MG63 (cell line): ENCODE data around the gene SSTR3. TPM values are rescaled to one million over a fixed set of nuclear protein-coding genes. Genes with fewer than 3 reads are reported as not detected.
"Not testable (repeated sequence)": the region's sequence is repeated elsewhere in the genome, so short reads cannot be mapped to it uniquely, and the experiment has no call there.

ENCODE experiments used
- DNase-seq: peaks from one replicate; pipeline ENCODE4 v3.0.0-alpha.2; 2020
- H3K27me3 ChIP-seq: fragments of 250-450 bp; sonication (Bioruptor Pico); 2 replicates; pipeline ENCODE4 v1.5.1; 2020; ENCODE audit warnings: mild to moderate bottlenecking, moderate library complexity
- H3K36me3 ChIP-seq: fragments of 250-450 bp; sonication (Bioruptor Pico); 2 replicates; pipeline ENCODE4 v1.5.1; 2020; ENCODE audit warnings: mild to moderate bottlenecking, moderate library complexity
- H3K4me3 ChIP-seq: fragments of 250-450 bp; sonication (Bioruptor Pico); 2 replicates; pipeline ENCODE4 v1.5.1; 2020; ENCODE audit warnings: mild to moderate bottlenecking, moderate library complexity
- H3K9me3 ChIP-seq: fragments of 250-450 bp; sonication (Bioruptor Pico); 2 replicates; pipeline ENCODE4 v1.5.1; 2020; ENCODE audit warnings: mild to moderate bottlenecking, moderate library complexity
- total RNA-seq: library from RNA; depleted of rRNA; stranded (reverse); fragments of >200 nt; shearing (Covaris generic); gene quantifications from 2 replicates; pipeline ENCODE4 v1.2.3, GENCODE V29; 2014; ENCODE audit warnings: low replicate concordance

The SSTR3 gene
- total RNA-seq, 1 experiment from 2014 or later, result not detected

DNA sequence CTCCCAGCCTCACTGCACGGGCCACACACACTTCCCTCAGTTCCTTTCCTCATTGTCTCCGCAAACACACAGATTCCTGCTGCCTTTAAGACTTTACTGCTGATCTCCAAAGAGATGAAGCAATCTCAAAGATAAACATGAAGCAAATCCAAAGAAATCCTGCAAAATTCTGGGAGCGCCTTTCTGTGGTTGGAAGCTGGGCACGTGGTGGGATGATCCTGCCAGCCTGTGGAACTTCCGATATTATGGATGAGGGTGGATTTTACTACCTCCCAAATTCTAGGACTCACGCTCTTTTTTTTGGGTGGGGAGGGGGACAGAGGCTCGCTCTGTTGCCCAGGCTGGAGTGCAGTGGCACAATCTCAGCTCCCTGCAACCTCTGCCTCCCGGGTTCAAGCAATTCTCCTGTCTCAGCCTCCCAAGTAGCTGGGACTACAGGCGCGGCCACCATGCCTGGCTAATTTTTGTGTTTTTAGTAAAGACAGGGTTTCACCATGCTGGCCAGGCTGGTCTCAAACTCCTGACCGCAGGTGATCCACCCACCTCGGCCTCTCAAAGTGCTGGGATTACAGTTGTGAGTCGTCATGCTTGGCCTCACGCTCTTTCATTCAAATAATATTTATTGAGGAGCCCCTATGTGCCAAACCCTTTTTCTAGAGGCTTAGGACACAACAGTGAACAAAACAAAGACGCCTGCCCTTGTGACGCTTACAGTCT lies 41.4 kb downstream of the SSTR3 start:
- H3K9me3 ChIP-seq, H3K4me3 ChIP-seq, DNase-seq, H3K27me3 ChIP-seq, H3K36me3 ChIP-seq: not testable (repeated sequence)

DNA sequence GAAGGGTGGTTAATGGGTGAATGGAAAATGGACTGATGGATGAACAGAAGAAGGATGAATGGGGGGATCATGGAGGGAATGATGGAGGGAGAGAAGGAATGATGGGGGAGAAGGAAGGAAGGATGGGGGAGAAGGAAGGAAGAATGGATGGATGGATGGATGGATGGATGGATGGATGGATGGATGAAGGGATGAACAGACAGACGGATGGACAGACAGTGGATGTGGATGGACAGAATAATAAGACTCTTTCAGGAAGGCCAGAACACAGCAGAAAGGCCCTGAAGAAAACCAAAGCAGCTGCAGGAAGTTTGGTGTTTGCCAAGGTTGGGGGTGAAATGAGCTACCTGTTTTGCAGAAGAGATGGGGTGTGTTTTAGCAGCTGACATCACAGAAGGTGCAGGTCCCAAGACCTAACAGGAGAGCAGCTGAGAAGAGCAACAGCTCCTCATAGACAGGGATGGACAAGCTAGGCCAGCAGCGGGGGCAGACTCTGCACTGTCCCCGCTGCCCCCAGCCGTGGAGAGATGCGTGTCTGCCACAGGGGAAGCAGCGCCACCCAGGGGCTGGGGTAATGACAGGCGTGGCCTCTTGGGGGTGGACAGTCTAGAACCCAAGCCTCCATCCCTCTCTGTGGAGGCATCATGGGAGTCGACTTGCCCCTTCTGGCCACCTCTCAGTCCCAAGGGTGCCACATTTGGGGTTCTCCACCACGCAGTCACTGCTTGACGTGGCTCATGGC lies 42.2 kb downstream of the SSTR3 start:
- H3K4me3 ChIP-seq, result no peak overlapping the region
- DNase-seq, result no peak

DNA sequence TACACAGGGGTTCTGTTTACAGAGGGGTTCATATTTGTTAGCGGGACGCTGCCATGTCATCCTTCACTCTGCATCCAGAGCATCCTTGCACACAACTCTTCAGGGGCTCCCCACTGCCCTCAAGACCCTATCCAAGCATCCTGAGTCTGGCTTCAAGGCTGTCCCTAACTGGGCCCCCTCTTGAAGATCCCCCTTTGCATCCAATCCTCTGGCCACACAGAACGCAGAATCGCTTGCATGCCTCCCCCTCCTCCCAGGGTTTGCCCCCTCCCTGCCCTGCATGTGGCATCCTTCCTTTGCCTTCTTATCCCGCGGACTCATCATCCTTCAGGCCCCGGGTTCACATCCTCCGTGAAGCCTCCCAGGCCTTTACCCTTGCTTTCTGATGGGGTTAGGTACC lies 42.9 kb downstream of the SSTR3 start:
- Histone ChIP-seq H3K4me3 (no peak overlapping the region), H3K27me3 (no peaks in the 10 kb centered on the region), H3K9me3 (no peaks in the 10 kb centered on the region), H3K36me3 (no peaks in the 10 kb centered on the region)
- no peak for DNase-seq

More for the DNA sequence above, 42.2 kb downstream of the SSTR3 start:
- H3K36me3 ChIP-seq, result no peaks in the 10 kb centered on the region
- no peaks in the 10 kb centered on the region for H3K27me3 ChIP-seq
- H3K9me3 ChIP-seq, result no peaks in the 10 kb centered on the region

DNA sequence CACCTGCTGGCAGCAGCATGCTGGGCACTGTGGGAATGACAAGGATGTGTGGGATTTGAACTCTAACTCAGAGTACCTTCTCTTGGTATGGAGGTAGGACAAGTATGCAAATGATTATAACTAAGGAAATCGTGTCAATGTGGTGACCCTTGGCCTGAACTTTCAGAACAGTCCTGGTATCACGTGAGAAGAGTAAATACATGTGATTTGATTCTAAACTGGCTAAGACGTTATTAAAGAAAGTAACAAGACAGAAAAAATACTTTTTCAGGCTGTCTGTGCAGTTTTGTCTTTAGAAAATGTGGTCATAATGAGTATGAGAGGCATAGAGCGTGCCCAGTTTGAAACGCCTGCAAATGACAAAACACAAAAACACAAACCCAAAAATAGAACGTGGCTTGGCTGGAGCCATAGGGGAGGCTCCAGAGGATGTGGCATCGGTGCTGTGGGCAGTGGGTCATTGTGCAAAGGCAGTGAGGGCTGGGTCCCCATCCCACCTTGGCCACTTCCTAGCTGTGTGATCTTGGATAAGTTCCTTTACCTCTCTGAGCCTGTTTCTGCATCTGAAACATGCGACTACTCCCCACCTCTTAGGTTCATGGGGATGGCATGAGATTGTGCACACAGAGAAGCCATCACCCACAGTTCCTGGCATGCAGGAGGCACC lies 44.2 kb downstream of the SSTR3 start:
- H3K36me3 ChIP-seq, result no peaks in the 10 kb centered on the region
- DNase-seq, result no peak
- H3K9me3 ChIP-seq, result no peaks in the 10 kb centered on the region
- no peaks in the 10 kb centered on the region for H3K27me3 ChIP-seq
- H3K4me3 ChIP-seq, result no peak overlapping the region

DNA sequence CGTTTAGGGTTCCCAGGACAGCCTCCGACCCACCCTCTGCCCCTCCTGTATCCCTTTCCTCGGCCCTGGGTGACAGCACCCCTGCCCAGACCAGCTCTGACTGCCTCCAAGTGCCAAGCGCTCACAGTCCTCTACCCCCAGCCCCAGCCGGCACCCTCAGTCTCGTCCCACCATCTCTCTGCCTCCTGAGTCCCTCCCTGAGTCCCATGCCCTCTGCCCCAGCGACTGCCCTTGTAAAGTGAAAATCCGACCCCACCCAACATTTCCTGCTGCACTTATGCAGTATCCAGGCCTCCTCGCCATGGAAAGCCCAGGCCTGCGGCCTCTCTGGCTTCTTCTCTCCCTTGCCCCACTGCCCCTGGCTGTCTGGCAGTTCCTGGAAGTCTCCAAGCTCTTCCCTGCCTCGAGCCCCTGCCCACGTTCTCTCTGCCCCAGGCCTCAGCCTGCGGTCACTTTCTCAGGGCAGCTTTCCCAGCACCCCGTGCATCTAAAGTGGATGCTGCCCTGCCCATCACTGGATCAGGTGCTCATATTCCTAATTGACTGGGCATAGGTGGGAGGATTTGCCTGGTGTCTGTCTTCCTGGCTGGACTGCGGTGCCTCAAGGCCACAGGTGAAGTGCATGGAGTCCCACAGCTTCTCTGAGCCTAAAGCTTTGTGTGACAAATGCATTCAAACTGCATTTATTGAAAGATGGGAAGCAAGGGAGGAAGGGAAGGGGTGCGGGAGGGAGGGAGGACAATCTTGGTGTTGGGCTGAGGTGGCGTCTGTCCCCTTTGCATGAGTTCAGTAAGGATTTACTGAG lies 44.9 kb downstream of the SSTR3 start:
- H3K27me3 ChIP-seq, result no peaks in the 10 kb centered on the region
- no peaks in the 10 kb centered on the region for H3K9me3 ChIP-seq
- DNase-seq, result no peak
- H3K4me3 ChIP-seq, result no peak overlapping the region
- no peaks in the 10 kb centered on the region for H3K36me3 ChIP-seq

DNA sequence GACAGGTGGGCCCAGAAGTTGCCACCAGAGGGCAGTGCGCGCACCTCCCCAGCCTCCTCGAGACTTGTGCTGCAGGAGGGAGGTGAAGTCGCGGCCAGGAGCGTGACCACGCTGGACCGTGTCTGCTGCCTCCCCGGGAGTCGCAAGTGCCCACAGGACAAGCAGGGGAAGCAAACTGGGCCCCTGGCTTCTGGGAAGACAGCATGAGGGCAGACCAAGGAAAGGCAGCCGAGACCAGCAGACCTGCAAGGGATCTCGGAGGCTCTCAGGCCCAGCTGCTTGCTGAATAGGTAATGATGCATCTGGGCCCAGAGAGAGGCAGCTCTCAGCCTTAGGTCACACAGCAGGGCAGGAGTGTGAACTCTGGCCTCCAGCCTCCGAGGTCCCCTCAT lies 45.6 kb downstream of the SSTR3 start:
- Histone ChIP-seq H3K36me3 (no peaks in the 10 kb centered on the region), H3K9me3 (no peaks in the 10 kb centered on the region), H3K4me3 (no peak overlapping the region), H3K27me3 (no peaks in the 10 kb centered on the region)
- DNase-seq, result peak; percentile 48

DNA sequence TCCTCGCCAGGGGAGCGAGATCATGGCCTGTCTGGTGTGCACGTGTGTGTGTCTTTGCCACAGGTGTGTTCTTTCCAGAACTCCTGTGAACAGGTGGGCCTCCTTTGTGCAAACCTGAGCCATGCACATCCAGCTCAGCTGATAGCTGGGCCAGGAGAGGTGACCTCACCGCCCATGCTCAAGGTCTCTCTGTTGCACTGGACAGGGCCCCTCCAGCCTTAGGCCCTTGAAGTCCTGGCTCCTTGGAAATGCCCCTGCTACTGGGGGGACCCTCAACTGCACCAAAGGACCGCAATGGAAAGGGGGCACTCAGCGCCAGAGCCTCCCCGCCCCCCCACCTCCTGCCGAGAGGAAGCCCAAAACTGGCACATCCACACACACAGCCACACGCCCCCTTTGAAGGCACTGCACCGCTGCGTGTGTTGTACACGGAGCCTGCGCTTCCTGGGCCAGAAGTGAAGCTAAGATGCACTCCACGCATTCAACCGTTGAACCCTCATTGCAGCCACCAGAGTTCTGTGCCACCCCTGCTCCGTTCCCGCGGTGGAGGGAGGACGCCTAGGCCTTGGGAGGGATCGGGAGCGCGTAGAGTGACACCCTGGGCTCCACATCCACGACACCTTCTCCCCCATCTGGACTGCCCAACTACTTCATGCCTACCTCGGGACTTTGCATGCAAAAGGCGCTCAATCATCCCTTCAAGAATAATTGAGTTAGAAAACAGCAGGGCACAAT lies 46.2 kb downstream of the SSTR3 start:
- no peaks in the 10 kb centered on the region for H3K36me3 ChIP-seq
- H3K4me3 ChIP-seq, result no peak overlapping the region
- no peak for DNase-seq
- H3K9me3 ChIP-seq, result no peaks in the 10 kb centered on the region
- no peaks in the 10 kb centered on the region for H3K27me3 ChIP-seq

DNA sequence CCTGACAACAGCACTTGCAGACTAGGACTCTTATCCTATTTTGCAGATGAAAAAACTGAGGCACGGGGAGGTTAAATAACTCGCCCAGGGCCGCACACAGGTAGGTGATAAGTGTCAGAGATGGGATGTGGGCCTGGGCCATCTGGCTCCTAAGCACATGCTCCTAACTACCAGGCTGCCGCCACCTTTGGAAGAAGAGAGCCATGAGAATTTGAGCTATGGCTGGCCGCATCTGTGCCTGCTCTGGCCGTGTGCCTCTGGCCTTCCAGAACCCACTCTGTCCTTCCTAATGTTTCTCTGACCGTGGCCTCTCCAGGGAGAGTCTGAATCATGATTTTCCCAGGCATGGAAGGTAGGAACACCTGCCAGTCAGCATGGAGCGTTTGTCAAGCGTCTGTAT lies 47.2 kb downstream of the SSTR3 start:
- no peaks in the 10 kb centered on the region for H3K27me3 ChIP-seq
- H3K4me3 ChIP-seq, result no peak overlapping the region
- DNase-seq, result no peak
- no peaks in the 10 kb centered on the region for H3K9me3 ChIP-seq
- H3K36me3 ChIP-seq, result no peaks in the 10 kb centered on the region

DNA sequence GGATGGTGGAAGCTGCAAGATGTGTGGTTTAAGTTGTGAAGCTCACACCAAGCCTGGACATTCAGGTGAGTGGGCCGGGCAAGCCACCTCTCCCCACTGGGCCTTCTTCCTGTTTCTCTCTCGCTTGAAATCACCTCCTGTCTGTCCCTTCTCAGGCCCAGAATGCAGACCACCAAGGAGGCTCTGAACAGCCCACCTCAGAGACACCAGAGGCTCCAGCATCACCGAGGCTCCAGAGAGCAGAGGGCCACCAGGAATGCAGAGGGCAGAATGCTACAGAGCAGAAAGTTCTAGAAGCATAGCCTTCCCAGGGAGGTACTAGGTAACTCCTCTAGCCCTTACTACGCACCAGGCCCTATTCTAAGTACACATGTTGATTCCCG lies 47.8 kb downstream of the SSTR3 start:
- H3K36me3 ChIP-seq, result no peaks in the 10 kb centered on the region
- H3K9me3 ChIP-seq, result no peaks in the 10 kb centered on the region
- no peaks in the 10 kb centered on the region for H3K27me3 ChIP-seq
- DNase-seq, result no peak
- H3K4me3 ChIP-seq, result no peak overlapping the region

DNA sequence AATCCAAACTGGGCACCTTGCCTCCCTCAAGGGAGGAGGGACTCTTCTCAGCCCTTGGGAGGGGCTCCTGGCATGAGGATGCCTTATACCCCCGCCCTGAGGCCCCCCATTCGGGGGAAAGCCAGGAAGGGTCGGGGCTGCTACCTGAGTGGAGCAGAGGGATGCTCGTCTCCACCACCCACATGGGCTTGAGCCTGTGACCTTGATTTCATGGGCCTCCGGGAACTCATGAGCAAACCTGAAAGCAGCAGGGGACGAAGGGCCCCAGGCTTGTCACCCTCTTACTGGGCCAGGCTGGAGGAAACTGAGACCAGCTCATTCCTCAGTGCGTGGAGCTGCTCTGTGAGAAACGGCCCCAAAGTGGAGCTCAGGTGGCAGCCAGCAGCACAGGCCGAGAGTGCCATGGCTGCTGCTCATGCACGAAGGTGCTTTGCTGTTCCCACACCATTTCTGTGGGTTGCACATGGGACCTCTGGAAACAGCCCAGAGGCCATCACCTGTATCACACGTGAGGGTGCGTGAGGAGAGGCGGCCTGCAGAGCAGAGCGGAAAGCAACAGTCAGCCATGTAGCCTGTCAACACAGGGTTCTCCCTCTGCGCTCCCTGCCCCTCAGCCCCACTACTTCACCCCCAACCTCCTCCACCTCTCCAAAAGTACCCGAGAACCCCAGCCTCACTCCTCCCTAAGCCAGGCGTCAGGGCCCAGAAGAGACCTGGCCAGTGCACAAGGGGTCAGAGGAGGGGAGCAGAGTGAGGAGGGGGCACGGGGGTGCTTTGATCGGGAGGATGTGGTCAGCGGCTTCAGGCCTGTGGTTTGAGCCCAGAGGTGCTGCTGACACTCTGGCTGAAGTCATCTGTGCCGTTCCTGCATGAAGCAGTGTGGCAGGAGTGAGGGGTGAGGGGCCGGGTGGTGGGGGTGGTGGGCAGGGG lies 48.4 kb downstream of the SSTR3 start:
- DNase-seq, result no peak
- no peak overlapping the region for H3K4me3 ChIP-seq
- no peaks in the 10 kb centered on the region for H3K27me3 ChIP-seq
- no peaks in the 10 kb centered on the region for H3K36me3 ChIP-seq
- H3K9me3 ChIP-seq, result no peaks in the 10 kb centered on the region

DNA sequence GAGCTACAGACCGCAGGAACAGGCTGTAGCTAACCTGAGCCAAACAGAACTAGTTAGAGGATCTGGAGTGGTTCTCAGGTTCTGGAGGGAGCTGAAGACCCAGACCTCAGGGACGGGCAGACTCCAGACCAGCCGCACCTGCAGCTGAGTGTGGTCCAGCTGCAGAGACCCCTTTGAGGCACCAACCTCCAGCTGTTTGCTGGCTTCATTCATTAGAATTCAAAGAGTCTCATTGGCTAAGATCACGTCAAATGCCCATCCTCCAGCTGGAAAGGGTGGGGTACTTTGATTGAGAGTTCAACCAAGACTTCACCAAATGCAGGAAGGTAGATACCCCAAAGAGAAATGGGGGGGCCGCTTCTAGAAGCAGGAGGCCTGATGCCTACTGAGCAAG lies 49.2 kb downstream of the SSTR3 start:
- DNase-seq, result no peak
- no peak overlapping the region for H3K4me3 ChIP-seq
- no peaks in the 10 kb centered on the region for H3K9me3 ChIP-seq
- no peaks in the 10 kb centered on the region for H3K27me3 ChIP-seq
- H3K36me3 ChIP-seq, result no peaks in the 10 kb centered on the region

DNA sequence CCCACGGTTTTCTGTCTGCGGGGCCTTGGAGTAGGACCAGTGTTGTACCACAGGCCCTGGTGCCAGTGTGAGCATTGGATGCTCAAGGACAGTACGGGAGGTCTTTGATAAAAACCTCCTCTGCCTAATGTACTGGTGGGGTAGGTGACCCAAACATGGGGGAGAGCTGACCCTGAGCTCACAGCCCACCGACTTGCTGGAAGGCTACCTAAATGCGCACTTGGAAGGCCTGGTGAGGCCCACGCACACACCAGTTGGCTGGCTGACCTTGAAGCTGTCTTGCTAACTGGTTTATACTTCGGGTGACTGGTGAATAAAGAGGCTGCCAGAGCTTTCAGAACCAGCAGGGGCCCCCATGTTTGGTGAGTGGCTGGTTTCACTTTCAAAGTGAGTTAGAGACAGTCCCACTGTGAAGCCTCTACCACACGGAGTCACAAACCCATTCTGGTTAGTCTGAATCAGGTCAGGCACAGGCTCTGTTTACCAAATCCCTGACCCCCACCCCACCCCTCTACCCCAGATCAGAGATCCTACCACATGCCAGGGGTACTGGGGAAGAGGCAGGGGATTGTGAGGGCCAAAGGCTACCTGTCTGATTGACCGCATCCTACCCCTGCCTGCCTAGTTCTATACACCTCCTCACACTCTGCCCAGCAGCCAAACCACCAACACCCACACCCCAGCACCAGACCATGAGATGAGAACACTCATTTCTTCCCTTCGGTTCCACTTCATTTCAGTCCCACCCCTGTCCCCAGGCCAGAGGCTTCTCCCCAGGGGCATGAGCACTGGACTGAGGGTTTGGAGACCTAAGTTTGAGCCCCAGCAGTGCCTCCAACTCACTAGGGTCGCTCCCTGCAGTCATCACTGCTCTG lies 49.8 kb downstream of the SSTR3 start:
- Histone ChIP-seq H3K4me3 (no peak overlapping the region), H3K27me3 (no peaks in the 10 kb centered on the region), H3K9me3 (no peaks in the 10 kb centered on the region), H3K36me3 (no peaks in the 10 kb centered on the region)
- no peak for DNase-seq

DNA sequence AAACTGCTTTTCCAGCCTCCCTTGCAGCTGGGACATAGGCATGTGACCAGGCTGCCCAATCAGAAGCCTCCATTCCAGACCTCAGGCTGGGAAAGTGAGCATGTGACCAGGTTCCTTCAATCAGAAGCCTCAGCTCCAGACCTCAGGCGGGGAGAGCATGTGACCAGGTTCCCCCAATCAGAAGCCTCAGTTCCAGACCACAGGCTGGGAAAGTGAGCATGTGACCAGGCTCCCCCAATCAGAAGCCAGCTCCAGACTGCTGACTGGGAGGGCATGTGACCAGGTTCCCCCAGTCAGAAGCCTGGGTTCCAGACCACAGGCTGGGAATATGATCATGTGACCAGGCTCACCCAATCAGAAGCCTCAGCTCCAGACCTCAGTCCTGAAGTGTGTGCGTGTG lies 50.8 kb downstream of the SSTR3 start:
- DNase-seq, result peak; percentile 32
- Histone ChIP-seq H3K4me3 (no peak overlapping the region), H3K36me3 (no peaks in the 10 kb centered on the region), H3K9me3 (no peaks in the 10 kb centered on the region), H3K27me3 (no peaks in the 10 kb centered on the region)

DNA sequence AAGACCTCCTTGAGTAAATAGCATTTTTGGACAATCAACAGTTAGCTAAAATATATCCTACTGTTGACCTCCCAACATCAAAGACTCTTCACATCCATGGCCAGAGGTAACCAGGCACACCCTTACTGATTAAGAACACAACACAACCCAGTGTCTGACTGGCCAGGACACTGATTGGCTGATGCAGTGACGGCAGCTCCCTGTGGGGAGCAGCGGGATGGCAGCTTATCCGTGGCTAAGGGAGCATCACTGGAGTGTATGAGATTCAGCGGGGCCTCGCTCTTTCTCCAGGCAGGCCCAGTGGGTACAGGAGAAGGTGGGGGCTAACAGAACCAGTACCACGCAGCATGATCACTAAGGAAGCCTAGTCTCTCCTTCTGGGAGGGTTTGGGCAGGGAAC lies 52.2 kb downstream of the SSTR3 start:
- DNase-seq, result no peak
- Histone ChIP-seq H3K36me3 (no peaks in the 10 kb centered on the region), H3K27me3 (no peaks in the 10 kb centered on the region), H3K9me3 (no peaks in the 10 kb centered on the region), H3K4me3 (no peak overlapping the region)

DNA sequence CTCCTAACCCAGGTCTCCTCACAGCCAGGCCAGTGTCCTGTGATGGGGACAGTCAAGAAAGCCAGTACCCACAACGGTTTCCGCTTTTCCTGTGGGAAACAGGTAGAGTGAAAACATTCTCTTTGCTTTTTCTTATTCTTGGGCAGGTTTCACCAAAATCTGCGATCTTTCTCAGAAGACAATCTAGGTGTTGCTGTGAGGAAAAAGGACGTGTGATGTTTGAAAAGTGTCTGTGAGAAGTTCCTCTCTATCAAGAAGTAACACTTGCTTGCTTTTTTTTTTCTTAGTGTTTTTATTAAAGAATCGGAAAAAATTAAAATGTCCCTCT lies 53.4 kb downstream of the SSTR3 start:
- DNase-seq, result no peak

More for the DNA sequence above, 53.4 kb downstream of the SSTR3 start:
- Histone ChIP-seq H3K27me3 (no peaks in the 10 kb centered on the region), H3K36me3 (no peaks in the 10 kb centered on the region), H3K4me3 (no peak overlapping the region), H3K9me3 (no peaks in the 10 kb centered on the region)
